Nephron progenitor cell (in vitro differentiated cells): ENCODE results near the gene SLC10A2.

Experiments
- DNase-seq: peaks from one replicate; pipeline ENCODE4 v3.0.0; 2021
- H3K27ac Mint-ChIP-seq: 2 replicates; pipeline ENCODE4 v1.8.0; 2021; ENCODE audit warnings: mild to moderate bottlenecking, moderate library complexity, mixed read lengths
- H3K27me3 Mint-ChIP-seq: 2 replicates; pipeline ENCODE4 v1.8.0; 2021; ENCODE audit warnings: mild to moderate bottlenecking, low read depth, mixed read lengths; ENCODE audit not compliant: poor library complexity
- H3K36me3 Mint-ChIP-seq: 2 replicates; pipeline ENCODE4 v1.8.0; 2021; ENCODE audit warnings: low read depth, mixed read lengths
- H3K4me1 Mint-ChIP-seq: 2 replicates; pipeline ENCODE4 v1.8.0; 2021; ENCODE audit warnings: mixed read lengths
- H3K4me3 Mint-ChIP-seq: 2 replicates; pipeline ENCODE4 v1.8.0; 2021; ENCODE audit warnings: mild to moderate bottlenecking, moderate library complexity, mixed read lengths
- H3K9me3 Mint-ChIP-seq: 2 replicates; pipeline ENCODE4 v1.8.0; 2021; ENCODE audit warnings: mild to moderate bottlenecking, moderate library complexity, mixed read lengths
- CTCF ChIP-seq: fragments of 200-600 bp; sonication (generic); IDR thresholded peaks from 2 replicates; pipeline ENCODE4 v1.5.0; 2021; ENCODE audit warnings: antibody characterized with exemption

Gene SLC10A2

GRCh38 chr13:102999499-102999898 is 66.7 kb downstream of the SLC10A2 start:
- Mint-ChIP-seq H3K9me3 (peaks cover 9% of the 10 kb centered on the region), H3K4me3 (no peak overlapping the region), H3K27ac (no peak overlapping the region), H3K27me3 (peaks cover 2% of the 10 kb centered on the region), H3K4me1 (no peaks in the 10 kb centered on the region), H3K36me3 (no peaks in the 10 kb centered on the region)
- DNase-seq: no peak
- TF ChIP-seq CTCF: no peak
